DND-41 (cell line): ENCODE data around the gene ABCB8.

Source experiments
- ATAC-seq: fragments of 200-7000 bp; cut with Tn5 transposase; 3 replicates; pipeline ENCODE4 v1.9.1; 2021; ENCODE audit warnings: low read depth; ENCODE audit not compliant: insufficient read depth
- DNase-seq: peaks from one replicate; pipeline ENCODE4 v3.0.0-alpha.2; 2020
- H2AFZ ChIP-seq: 2 replicates; pipeline ENCODE4 v1.6.0; 2012; ENCODE audit warnings: low read depth, low read length
- H3K27ac ChIP-seq: 2 replicates; pipeline ENCODE4 v1.5.1; 2012; ENCODE audit warnings: low read length, inconsistent platforms
- H3K27me3 ChIP-seq: fragments of 200-600 bp; sonication (generic); 2 replicates; pipeline ENCODE4 v1.6.0; 2012; ENCODE audit warnings: low read length, mild to moderate bottlenecking, inconsistent platforms; ENCODE audit not compliant: insufficient read depth, poor library complexity
- H3K36me3 ChIP-seq: 2 replicates; pipeline ENCODE4 v1.5.1; 2012; ENCODE audit warnings: low read length, inconsistent platforms; ENCODE audit not compliant: insufficient read depth
- H3K4me1 ChIP-seq: 2 replicates; pipeline ENCODE4 v1.5.1; 2012; ENCODE audit warnings: mild to moderate bottlenecking, low read length; ENCODE audit not compliant: insufficient read depth
- H3K4me2 ChIP-seq: 2 replicates; pipeline ENCODE4 v1.6.0; 2012; ENCODE audit warnings: mild to moderate bottlenecking, moderate library complexity, low read length, inconsistent platforms; ENCODE audit not compliant: insufficient read depth
- H3K4me3 ChIP-seq, 2 experiments: fragments of 200-600 bp in 1 of 2; shearing (Covaris generic) in 1 of 2; 2 replicates each; pipeline ENCODE4 v1.5.1; 2012 to 2016; ENCODE audit warnings: inconsistent platforms in 2 of 2, low read length in 2 of 2, mild to moderate bottlenecking in 2 of 2, low read depth in 1 of 2, moderate library complexity in 1 of 2
- H3K79me2 ChIP-seq: 2 replicates; pipeline ENCODE4 v1.6.0; 2012; ENCODE audit warnings: low read length, inconsistent platforms; ENCODE audit not compliant: insufficient read depth
- H3K9ac ChIP-seq: 2 replicates; pipeline ENCODE4 v1.6.0; 2012; ENCODE audit warnings: low read depth, mild to moderate bottlenecking, inconsistent platforms, low read length, moderate library complexity
- H3K9me3 ChIP-seq: 2 replicates; pipeline ENCODE4 v1.5.1; 2012; ENCODE audit warnings: low read length, moderate library complexity, mild to moderate bottlenecking, inconsistent platforms; ENCODE audit not compliant: insufficient read depth, severe bottlenecking
- H4K20me1 ChIP-seq: 2 replicates; pipeline ENCODE4 v1.6.0; 2012; ENCODE audit warnings: low read length; ENCODE audit not compliant: insufficient read depth
- CTCF ChIP-seq: IDR thresholded peaks from 2 replicates; pipeline ENCODE4 v1.5.1; 2012; ENCODE audit warnings: borderline replicate concordance, low read length, moderate library complexity, mild to moderate bottlenecking; ENCODE audit not compliant: poor library complexity, severe bottlenecking; ENCODE audit errors: extremely low read depth
- EZH2 ChIP-seq: IDR thresholded peaks from 3 replicates; pipeline ENCODE4 v1.6.1; 2012; ENCODE audit warnings: borderline replicate concordance, low read depth, mild to moderate bottlenecking, moderate library complexity, low read length, inconsistent platforms; ENCODE audit not compliant: severe bottlenecking

The ABCB8 gene

DNA sequence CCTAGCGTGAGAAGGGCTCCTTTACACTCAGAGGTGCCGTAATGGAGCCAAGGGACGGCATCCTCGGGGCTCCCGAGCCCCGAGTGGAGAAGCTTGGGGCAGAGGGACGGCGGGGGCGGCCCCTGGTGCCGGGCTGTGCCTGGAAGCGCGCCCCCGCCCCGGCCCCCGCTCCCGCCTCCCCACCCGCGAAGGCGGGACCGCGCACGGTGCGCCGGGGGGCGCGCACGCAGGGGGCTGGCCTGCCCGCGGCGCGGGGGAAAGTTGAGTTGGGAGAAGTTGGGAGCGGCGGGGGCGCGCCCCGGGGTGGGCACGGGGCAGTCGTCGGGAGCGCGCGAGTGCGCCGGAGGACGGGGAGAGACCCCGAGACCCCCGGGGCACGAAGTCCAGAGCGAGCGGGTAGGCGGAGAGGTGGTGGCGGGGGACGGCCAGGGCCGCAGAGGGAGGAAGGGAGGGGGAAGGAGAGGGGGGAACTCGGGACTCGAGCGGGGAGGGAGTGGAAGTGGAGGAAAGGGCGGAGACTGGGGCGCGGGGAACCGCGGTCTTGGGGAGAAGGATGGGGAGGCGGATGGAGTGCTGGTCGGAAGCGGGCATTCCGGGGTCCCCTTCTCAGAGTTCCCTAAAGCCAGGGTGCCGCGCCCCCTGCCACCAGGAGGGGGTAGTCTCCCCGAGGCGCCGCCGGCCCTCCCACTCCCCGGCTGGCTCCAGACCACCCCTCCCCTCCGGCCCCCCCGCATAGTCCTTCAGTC, 31.3 kb downstream of the ABCB8 start, which contains the start of gene SLC4A2:
Gene SLC4A2 (plus strand): TSS at position 223 of the 746 bp plus-strand sequence. CDS start 2,399 bp downstream, outside the sequence.
- H3K4me3 ChIP-seq = peak within 1 kb of the TSS; percentile 84 to 85
- peak within 1 kb of the TSS; percentile 92 for H2AFZ ChIP-seq
- ATAC-seq = peak; percentile 8
- no peak for TF ChIP-seq EZH2
- peak; percentile 59 for TF ChIP-seq CTCF
- H3K4me1 ChIP-seq = peaks cover 55% of the 10 kb centered on the region
- peak within 1 kb of the TSS; percentile 92 for H3K27ac ChIP-seq
- peaks cover 29% of the 10 kb centered on the region for H4K20me1 ChIP-seq
- peak within 1 kb of the TSS; percentile 68 for H3K9ac ChIP-seq
- H3K9me3 ChIP-seq = no peaks in the 10 kb centered on the region
- DNase-seq = peak; percentile 82
- no peaks in the 10 kb centered on the region for H3K27me3 ChIP-seq
- peak within 1 kb of the TSS; percentile 96 for H3K4me2 ChIP-seq
- peaks cover 26% of the 10 kb centered on the region for H3K36me3 ChIP-seq
- peaks cover 39% of the 10 kb centered on the region for H3K79me2 ChIP-seq

GRCh38 chr7:151060113-151060415, 31.8 kb downstream of the ABCB8 start:
- Histone ChIP-seq H4K20me1 (peaks cover 33% of the 10 kb centered on the region), H3K27ac (peak overlapping the region; percentile 92), H3K4me2 (peak overlapping the region; percentile 96), H2AFZ (peak overlapping the region; percentile 80), H3K9me3 (no peaks in the 10 kb centered on the region), H3K79me2 (peaks cover 39% of the 10 kb centered on the region), H3K4me3 (peak overlapping the region; percentile 84 to 85), H3K4me1 (peaks cover 55% of the 10 kb centered on the region), H3K27me3 (no peaks in the 10 kb centered on the region), H3K9ac (peak overlapping the region; percentile 68), H3K36me3 (peaks cover 32% of the 10 kb centered on the region)
- ATAC-seq (no peak), DNase-seq (no peak)
- no peak for TF ChIP-seq EZH2
- no peak for TF ChIP-seq CTCF

GRCh38 chr7:151060416-151061212, 32.4 kb downstream of the ABCB8 start:
- peak overlapping the region; percentile 68 for H3K9ac ChIP-seq
- H3K36me3 ChIP-seq = peaks cover 37% of the 10 kb centered on the region
- DNase-seq (peak; percentile 57), ATAC-seq (no peak)
- peak overlapping the region; percentile 92 for H3K27ac ChIP-seq
- peaks cover 37% of the 10 kb centered on the region for H4K20me1 ChIP-seq
- TF ChIP-seq EZH2 = no peak
- peak; percentile 30 for TF ChIP-seq CTCF
- peak overlapping the region; percentile 96 for H3K4me2 ChIP-seq
- peaks cover 55% of the 10 kb centered on the region for H3K4me1 ChIP-seq
- peak overlapping the region; percentile 84 to 85 for H3K4me3 ChIP-seq
- no peaks in the 10 kb centered on the region for H3K9me3 ChIP-seq
- no peaks in the 10 kb centered on the region for H3K27me3 ChIP-seq
- H3K79me2 ChIP-seq = peaks cover 39% of the 10 kb centered on the region
- peak overlapping the region; percentile 80; the same call in 1 of the 2 replicates for H2AFZ ChIP-seq
